Right lobe of liver (tissue), 4 donors: ENCODE data around the gene FHIP1B.

Experiments
- CTCF ChIP-seq, 4 donors: fragments of 200-600 bp in 3 of 4; fragments of 450-650 bp in 1 of 4; IDR thresholded peaks; one replicate each; pipeline versions ENCODE4 v1.5.1 to v1.8.0; 2016 to 2022; ENCODE audit warnings: antibody characterized with exemption in 4 of 4, mild to moderate bottlenecking in 2 of 4
- POLR2A ChIP-seq: fragments of 450-650 bp; IDR thresholded peaks from one replicate; pipeline ENCODE4 v1.6.1; 2017; ENCODE audit warnings: antibody characterized with exemption, mild to moderate bottlenecking
- donor health status: DM: no; HTN: no; CAD: no.
- donor health status: DM: no; HTN: no; CAD: no.
- donor health status: DM: no; HTN: yes; CAD: no.

GRCh38 chr11:6268820-6269219 lies 34.4 kb upstream of the FHIP1B start:
- TF ChIP-seq CTCF (IDR thresholded peaks at IDR 0.05) (no peak), POLR2A (no peak)
